NCI-H2029 treated with DMSO at 0.1 percent for 48 hours (cell line): ENCODE measurements around the gene AGAP1.

Experiments
- DNase-seq: peaks from one replicate; lab custom pipeline; 2025; lab: John Stamatoyannopoulos, UW

Gene AGAP1

DNA sequence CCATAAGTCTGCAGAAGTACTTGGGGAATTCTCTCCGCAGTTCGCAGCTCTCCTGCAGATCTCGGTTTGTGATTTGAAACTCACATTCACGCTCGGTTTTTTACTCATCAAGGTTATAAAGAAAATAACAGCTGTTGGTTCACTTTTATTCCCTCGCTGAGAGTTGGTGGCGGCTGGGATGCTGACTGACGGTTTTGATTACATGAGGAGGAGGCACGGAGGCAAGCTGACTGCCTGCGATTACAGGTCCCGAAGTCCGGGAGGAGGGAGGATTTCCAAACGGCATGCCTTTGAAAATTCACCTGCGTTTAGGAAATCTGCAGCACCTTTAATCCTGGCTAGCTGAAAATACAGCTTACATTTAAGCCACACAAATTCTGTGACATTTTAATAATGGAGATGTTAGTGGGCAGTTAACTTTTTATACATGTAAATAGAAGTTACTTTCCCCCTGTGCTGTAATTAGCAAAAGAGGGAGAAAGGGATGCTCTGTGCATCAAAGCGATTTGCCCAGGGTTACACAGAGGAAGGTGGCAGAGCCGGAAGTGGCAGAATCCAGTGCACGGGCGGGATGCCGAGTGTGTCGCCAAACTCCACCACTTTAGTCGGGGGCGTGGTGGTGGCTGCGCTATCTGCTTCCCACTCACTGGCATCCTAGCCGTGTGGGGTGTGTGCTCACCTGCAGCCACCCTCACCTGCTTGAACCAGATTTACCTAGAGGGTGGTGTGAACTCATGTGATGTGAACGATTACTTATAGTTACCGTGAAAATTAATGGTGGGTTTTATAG, 14.7 kb downstream of the AGAP1 start:
- DNase-seq: no peak

DNA sequence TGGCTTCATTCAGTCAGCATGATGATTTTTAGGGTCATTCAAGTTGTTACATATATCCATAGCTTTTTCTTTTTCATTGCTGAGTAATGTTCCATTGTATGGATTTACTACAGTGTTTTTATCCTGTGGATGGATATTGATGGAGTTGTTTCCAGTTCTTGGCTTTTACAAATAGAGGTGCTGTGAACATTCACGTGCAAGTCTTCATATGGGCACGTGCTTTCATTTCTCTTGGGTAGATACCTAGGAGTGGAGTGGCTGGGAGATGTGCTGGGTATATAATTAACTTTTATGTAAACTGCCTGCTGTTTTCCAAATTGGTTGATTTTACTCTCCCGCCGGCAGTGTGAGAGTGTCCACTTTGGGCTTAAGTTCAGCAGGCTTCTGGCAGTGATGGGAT, 16.5 kb downstream of the AGAP1 start:
- DNase-seq: no peak

DNA sequence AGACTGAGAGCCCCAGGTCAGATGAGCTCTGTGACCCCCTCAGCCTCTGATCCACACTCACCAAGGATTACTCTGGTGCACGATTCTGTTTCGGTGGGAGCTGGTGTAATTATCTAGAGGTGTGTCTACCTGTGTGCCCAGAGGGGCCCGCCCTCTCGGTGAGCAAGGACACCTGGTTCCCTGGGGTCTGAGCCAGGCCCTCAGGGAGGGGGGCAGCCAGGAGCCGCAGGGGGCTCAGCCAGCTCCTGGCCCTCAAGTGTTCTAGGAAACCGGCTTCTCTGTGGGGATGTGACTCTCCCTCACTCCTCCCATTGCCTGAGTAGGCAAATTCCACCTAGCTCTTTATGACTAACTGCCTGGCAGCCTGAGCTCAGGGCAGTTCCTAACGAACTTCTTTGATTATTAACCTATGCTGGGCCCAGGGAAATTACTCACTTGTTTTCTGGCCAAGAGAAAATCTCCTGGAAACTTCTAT, 17.4 kb downstream of the AGAP1 start:
- DNase-seq: no peak

DNA sequence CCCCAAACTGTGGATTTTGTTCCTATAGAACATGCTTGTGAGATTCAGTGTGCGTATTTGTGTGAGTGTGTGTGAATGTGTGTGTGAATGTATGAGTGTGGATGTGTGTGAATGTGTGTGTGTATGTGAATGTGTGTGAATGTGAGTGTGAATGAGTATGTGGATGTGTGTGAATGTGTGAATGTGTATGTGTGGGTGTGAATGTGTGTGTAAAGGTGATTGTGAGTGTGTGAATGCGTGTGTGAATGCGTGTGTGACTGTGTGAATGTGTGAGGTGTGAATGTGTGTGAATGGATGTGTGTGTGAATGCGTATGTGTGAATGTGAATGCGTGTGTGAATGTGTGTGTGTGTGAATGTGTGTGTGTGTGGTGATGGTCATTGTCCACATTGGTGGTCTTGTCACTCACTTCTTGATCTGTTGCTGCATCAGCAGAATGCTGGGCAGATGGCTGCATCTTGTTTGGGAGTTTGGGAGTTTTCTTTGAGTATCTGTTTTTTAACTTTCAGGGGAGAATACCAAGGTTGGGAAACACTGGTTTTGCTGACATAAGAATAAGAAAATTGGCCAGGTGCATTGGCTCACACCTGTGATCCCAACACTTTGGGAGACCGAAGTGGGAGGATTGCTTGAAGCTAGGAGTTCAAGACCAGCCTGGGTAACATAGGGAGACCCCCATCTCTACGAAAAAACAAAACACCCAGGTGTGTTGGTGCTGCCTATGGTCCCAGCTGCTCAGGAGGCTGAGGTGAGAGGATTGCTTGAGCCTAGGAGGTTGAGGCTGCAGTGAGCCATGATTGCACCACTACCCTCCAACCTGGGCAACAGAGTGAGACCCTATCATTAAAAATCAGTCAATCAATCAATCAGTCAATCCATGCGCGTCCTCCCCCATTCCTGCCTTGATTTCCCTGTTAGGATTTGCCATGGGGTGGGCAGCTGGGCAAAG, 18.2 kb downstream of the AGAP1 start:
- DNase-seq: no peak

DNA sequence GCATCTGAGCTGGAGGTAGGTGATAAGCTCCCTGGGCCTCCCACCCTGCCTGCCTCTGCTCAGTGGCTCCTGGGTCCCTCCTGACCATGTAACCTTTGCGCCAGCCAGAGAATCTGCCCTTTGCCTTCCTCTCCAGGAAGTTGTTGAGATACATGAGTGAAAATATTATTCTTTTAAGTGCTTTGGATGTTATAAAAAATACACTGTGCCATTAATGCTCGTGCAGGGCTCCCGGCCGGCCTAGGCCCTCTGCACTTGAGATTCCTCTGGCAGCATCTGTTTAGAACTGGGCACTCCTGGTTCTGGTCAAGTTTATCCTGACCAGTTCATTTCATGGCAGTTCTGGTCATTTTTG, 18.8 kb downstream of the AGAP1 start:
- no peak for DNase-seq

DNA sequence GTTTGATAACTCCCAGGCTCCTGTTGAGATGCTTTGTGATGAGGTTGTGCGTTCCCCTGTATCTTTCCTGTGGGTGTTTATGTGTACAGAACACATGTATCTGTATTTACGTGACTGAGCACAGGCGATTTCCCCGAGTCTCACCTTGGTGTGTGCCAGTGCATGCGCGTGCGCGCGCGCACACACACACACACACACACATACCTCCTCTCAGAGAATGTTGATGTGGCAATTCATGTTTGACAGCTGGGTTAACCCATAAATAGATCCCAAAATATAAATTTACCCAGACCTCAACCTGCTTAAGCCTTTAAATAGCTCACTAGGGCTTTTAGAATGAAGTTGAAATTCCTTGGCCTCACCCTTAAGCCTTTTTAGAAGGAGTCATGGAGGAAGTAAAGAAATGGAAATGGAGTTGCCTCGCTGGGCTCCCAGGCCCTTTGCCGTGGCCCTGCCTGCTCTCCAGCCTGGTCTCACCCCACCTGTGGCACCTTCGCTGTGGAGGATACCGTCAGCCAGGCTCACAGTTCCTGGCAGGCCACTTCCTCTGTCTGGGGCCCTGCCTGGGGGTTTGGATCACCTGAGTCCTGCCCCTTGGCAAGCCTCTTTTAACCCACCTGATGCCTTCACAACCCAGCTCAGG, 20.3 kb downstream of the AGAP1 start:
- DNase-seq: no peak

DNA sequence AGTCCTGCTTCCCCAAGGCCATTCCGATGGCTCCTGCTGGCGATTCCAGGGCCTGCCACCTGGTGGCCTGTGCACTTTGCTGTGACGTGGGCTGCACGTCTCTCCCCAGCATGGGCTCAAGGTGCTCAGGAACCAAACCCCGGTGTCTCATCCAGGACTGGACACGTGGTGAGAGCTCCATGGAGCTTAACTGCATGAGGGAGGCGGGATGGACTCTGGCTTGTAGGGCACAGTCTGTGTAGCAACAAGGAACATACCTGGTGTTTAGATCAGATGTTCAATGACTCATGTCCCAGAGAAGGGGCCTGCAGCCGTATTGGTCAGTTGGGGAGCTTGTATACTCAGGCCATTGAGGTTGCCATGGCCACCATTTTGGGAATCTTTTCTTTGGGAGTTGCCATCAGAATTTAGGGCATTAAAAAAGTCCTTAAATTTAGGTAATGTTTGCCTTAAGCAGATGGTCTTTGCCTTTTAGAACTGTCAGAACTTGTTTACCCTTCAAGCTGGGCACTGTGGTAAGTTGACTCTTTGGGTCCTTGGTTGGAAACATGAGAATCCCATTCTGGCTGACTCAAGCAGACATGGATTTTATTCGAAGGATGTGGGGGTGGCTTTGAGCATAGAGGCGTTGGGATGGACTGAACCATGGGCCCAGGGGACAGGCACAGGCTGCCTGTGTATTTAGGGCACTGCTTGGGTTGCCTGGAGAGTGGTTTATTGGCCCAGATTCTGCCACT, 21.0 kb downstream of the AGAP1 start:
- no peak for DNase-seq

DNA sequence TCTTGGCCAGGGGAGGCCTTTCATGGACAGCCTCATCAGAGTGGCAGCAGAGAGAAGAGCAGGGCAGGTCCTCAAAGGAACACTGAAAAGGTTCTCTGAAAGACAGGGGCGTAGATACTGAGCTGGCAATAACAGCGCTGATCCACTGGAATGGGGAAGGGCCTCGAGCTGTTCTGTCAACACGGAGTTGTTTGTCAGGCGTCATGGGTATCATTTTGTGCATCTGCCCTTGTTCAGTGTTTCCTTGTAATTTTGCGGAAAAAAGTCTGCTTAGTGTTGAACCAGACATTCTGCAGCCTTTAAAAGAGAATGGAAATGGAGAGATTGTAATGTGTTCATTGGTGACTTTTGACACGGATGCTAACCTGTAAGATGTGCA, 21.5 kb downstream of the AGAP1 start:
- no peak for DNase-seq

DNA sequence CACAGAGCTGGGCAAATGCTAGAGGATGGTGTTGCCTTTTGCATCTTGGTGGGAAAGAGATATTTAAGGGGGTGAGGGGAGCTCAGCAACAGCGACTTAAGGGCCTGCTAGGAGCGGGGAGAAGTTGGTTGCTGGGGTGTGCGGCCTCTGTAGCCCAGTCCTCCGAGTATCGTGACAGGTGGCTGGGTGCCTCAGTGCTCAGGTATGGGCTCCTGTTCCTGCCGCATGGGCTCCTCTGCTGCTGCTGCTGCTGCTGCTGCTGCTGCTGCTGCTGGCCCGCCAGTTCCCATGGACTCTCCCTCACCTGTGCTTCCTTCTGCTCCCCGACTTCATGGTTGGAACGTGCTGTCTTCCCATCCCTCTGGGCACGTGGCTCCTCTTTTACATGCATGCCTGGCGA, 22.0 kb downstream of the AGAP1 start:
- DNase-seq: no peak

DNA sequence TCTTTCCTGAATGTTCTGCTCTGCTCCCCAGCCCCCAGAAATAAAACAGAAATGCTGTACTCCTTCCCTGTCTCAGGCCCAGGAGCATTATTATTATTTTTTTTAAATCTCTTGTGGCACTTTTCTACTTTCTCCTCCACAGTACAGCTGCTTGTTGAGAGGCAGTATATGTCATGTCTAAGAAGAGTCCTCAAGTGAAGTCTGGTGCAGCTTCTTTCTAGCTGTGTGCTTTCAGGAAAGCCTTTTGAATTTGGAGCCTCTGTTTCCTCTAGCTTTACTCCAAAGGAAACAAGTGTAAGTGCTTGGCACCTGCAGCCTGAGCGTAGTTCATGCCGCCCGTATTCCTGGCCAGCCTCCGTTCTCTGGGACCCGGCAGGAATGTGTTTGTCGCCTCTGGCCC, 22.4 kb downstream of the AGAP1 start:
- no peak for DNase-seq

DNA sequence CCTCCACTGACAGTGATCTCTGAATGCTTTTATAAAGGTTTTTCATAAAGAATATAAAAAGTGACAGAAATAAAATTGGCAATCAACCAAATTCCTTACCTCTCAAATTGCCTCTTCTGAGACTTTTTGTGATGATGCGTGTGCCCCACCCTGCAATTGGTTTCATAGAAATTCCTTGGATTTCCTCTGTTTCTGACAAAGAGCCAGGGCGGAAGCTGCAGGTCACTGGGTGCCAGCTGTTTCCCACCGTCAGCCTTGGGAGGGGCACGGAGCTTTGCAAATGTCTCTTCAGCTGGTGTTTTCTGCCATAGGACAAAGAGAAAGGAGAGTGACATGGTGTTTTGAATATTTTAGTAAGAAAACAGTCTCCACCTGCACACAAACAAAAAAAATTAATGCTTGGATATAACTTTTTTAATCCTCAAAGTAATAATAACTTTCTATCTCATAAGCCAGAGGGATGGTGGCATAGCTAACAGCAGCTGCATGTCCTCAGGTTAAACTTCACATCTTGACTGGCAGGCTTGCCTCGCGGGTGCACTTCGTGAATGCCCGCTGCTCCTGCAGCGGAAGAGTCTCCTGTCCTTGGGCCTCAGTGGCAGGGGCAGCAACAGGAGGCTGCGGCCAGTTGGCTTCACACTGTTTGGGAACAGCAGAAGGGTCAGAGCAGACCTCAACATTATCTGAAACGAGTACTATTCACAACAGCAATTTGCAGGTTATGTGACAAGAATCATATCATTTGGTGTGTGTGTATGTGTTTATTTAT, 24.7 kb downstream of the AGAP1 start:
- no peak for DNase-seq

DNA sequence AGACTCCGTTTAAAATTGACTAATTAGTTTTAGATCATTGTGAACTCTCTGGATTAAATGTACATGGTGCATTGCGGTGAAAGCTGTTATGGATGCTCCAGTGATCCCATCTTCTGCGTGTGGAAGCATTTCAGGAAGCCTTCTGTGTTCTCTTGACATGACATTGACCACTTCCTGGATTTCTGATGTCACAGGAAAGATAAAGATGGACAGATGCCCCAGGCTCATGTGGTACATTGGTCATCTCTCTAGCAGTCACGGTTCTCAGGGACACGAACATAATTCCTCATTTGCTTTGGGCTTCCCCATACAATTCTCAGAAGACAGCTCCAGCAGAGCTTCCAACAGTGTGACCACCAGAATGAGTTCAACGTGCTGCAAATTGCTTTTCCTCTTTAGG, 26.9 kb downstream of the AGAP1 start:
- DNase-seq: no peak

DNA sequence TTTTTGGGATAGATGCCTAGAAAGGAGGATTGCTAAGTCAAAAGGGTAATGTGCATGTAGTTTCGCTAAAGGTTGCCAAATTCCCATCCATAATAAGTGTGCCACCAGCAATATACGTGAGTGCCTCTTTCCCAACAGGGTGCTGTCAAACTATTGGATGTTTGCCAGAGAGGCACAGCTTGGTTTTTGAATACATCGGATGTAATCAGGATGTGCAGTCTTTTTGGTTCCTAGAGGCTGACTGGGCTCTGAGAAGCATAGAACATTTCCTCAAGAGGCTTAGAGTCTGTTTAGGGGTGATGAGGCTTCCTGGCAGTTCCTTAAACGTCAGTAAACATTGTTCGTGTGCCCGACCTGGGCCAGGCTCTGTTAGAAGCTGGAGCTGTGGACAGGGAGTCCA, 28.0 kb downstream of the AGAP1 start:
- peak; percentile 54 for DNase-seq

DNA sequence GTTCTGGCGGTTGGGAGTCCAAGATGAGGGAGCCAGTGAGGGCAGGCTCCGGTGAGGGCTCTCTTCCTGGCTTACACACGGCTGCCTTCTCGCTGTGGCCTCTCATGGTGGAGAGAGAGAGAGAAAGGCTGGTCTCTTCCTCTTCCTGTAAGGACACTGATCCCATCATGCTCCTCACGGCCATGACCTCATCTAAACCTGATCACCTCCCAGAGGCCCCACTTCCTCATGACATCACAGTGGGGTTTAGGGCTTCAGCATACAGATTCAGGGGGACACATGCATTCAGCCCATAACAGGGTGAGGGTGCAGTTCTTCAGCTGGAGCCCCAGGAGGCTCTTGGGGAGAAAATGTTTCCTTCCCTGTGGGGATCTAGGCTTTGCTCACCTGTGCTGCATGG, 29.2 kb downstream of the AGAP1 start:
- no peak for DNase-seq

DNA sequence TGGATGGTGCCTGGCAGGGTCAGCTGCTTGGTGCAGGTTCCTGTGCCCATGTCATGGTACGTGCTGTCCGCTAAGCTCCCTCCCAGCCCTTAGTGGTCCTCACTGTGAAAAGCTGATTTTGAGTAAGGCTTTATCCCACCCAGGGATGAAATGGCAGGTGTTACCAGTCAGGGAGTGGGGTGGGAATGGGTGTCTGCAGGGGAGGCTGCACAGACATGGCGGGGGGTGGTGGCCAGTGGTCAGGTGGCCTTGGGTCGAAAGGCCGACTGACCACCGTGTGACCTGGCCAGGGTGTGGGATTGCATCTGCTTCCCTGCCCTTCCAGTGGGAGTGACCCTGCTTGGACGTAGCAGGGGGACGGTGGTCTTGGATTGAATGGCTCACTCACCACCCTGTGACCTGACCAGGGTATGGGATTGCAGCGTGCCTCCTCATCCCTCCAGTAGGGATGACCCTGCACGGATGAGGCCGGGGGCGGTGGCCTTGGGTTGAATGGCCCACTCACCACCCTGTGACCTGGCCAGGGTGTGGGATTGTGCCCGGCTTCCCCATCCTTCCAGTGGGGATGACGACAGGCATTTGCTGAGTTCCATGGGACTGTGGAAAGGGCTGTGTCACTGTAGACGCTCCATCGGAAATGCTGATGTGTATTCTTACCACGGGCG, 29.8 kb downstream of the AGAP1 start:
- DNase-seq: no peak

DNA sequence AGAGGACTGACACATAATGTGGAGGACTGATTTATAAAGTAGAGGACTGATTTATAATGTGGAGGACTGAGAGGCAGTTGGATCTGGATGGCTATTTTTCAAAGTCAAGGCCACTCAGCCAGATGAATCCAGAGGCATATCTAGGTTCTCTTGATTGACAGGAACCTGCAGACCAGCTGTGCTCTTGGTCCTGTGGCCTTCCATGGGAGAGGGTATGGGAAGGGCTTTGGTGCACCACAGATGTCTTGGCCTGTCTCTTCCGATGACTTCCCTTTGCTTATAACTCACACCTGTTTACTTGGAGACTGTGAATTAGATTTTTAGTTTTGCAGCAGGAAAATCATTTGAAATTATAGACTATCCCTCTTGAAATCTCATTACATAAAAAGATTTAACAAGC, 32.3 kb downstream of the AGAP1 start:
- DNase-seq: no peak

DNA sequence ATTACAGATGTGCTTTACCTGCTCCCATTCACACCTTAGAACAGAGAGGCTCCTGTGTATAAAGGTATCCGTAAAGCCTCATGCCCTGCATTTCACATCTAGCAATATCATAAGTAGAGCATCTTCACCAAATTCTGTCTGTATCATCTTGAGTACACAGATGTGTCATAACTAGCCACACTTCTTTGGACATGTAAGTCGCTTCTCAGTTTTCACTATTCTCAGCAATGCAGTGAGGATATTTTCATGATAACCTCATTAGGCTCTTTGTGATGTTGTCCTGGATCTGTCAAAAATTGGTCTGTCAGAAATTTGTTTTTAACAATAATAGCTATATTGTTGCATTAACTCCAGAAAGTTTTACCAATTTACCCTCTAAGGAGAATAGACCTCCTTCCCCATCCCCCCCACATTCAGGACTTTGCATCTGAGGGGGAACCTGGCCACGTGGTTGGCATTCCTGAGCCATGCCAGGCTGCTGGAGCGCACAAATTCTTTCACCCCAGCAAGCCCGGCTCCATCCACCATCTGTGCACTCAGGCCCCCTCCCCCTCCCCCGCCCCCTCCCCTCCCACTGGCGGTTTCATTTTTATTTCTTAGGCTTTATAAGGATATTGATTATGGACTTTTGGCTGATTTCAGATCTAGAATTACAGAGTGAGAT, 34.1 kb downstream of the AGAP1 start:
- DNase-seq: no peak

DNA sequence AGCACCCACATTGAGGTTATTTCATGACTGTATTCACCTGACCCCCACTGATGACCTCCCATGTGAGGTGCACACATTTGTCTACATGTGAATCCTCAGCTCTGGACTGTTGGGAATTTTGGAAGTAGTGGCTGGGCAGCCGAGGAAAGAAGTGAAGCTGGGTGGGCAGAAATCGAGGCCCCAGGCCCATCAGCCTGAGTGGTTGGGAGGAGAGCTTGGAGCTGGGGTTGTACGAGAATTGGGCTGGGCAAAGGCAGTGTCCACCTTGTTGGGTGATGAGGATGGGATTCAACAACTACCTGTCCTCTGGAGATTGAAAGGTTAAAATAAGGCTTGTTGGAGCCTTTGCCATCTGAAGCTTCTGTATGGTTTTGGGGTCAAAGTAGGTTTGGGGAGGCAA, 35.8 kb downstream of the AGAP1 start:
- no peak for DNase-seq

DNA sequence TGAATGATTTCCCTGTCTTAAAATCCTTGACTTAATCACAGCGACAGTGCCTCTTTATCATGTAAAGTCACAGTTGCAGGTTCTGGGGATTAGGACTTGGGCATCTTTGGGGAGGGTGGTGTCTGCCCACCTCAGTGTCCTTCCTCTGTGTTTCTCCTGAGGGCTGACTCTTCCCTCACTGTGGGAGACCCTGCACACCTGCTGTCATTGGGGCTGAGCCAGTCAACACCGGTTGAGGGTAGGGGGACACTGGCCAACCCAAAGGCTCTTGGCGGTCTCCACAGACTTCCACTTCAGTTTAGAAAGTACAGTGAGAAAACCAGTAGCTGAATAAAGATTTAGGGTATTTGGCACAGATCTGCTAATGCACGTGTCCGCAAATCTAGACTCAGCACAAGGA, 36.9 kb downstream of the AGAP1 start:
- DNase-seq: no peak

DNA sequence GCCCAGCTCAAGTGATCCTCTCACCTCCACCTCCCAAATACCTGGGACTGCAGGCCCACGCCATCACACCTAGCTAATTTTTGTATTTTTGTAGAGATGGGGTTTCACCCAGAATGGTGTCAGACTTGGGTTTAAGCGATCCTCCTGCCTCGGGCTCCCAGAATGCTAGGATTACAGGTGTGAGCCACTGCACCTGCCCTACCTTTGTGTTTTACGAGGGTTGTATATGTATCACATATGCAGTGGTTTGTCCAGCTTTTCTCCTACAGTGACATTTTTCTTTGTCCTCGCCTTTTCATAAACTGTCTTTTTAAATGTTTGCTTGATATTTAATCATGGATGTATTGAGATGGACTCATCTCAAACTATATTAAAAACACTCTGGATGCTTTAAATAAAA, 38.5 kb downstream of the AGAP1 start:
- no peak for DNase-seq
